ENCODE results near the gene SELENON.

The SELENON gene

DNA sequence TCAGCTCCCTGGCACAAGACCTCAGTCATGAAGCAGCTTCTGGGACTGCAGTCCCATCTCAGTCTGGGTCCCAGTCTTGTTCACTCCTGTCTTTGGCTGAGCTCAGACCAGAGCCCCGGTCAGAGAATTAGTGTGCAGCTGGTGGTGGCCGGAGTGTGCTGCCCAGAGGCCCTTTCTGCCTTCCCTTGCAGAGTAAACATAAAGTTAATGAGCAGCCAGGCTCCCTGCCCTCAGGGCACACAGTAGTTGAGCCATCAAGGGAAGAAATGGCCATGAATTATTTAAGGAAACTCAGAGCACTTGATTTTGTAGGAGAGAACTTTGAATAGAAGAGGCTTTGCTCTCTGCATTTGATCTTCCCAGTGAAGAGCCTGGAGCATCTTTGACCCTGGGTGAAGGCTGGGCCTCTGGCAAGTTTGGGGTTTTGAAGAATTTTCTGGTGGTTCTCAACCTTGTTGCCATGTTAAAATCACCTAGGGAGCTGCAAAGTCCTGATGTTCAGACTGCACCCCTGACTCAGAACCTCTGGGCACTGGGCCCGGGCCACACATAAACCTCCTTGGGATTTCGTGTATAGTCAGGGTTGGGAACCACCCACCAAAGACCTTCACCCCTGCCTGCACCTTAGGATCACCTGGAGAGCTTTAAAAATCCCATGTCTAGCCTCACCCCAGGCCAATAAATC, 26.4 kb upstream of the SELENON start:
- Histone ChIP-seq H3K4me1 (peaks cover 47 to 90% (median 76%) of the 10 kb centered on the region in 10 experiments), H3K27ac (no peak overlapping the region), H3K9me3 (replicated peaks in 1 of 11) (no peaks in the 10 kb centered on the region), H3K4me2 (peak overlapping the region in 8 of 11 experiments; percentile 70 to 82 (median 75); a peak in 15 of 22 replicates), H4K20me1 (peaks cover 0 to 41% (median 0%) of the 10 kb centered on the region in 11 experiments; a peak in 7 of 22 replicates), H3K36me3 (no peaks in the 10 kb centered on the region), H3K4me3 (no peak overlapping the region), H3K9ac (no peak overlapping the region; a peak in 1 of 22 replicates), H3K27me3 (peaks cover 0 to 63% (median 0%) of the 10 kb centered on the region in 11 experiments; a peak in 7 of 22 replicates)
- TF ChIP-seq Cebpa-rat (IDR thresholded peaks at IDR 0.05): no peak

DNA sequence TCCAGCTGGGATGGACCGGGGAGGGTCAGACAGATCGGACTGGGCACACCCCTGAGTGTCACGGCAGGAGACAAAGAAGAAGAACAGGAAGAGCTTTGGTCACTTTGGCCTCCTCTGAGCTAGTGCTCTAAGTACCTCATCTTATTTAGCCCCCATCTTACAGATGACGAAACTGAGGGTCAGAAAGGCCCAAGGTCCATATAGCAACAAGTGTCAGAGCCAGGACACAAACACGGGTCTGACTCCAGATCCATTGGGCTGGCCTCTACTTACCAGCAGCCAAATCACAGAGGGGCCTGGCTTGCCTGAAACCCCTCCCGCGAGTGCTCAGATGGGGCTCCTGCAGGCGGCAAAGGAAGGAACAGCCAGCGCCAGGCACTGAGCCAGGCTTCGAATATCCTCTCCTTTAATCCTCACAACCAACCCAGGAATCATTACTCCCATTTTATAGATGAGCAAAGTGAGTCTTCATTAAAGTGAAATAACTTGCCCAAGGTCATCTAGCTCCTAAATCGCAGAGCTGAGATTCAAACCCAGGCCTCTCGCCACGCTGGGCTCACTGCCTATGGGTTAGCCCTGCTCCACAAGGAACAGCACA, 25.7 kb upstream of the SELENON start:
- peaks cover 0 to 63% (median 0%) of the 10 kb centered on the region in 11 experiments; a peak in 7 of 22 replicates for H3K27me3 ChIP-seq
- H3K27ac ChIP-seq: peak overlapping the region in 2 of 11 experiments; percentile 16 to 37; a peak in 2 of 22 replicates

DNA sequence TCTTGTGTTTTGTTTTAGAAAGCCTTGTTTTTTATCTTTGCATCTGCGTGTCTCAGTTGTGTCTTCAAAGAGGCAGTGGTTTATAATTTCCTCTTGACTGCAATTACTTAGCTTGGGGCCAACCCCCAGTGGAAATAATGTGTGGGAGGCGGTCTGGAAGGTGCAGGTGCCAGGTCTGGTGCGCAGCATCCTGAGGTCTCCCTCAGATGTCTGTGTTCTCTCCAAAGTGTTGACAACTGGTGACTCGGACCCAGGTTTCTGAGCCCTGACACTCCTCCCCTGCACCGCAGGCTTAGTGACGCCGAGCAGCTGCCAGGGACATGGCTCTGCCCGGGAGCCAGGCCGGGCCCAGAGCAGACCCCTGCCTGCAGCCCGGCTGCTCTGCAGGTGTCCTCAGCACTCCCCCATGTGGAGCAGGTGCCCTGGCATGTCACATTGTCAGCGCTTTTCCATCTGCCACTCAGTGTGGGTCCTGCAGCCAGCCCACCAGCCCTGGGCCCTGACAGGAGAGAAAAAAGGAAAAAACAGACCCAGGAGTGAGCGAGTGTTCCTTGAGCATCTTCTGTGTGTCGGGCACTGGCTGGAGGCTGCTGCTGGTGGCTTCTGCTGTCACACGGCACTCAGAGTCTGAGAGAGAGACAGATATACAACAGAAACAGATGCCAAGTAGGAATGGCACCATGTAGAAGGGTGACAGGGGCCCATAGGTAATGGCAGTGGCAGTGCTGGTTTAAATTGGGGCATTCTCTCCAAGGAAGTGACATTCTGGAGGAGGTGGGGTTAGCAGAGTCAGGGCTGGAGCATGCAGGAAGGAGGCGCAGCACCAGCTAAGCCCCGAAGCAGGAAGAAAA, 24.8 kb upstream of the SELENON start:
- H3K36me3 ChIP-seq: no peaks in the 10 kb centered on the region
- TF ChIP-seq Cebpa-rat (IDR thresholded peaks at IDR 0.05): no peak
- peaks cover 41 to 76% (median 63%) of the 10 kb centered on the region in 10 experiments for H3K4me1 ChIP-seq
- H3K9ac ChIP-seq: peak overlapping the region in 4 of 11 experiments; percentile 1 to 41 (median 36); a peak in 5 of 22 replicates
- peak overlapping the region; percentile 66 to 82 (median 75) for H3K4me2 ChIP-seq
- H4K20me1 ChIP-seq: peaks cover 0 to 35% (median 0%) of the 10 kb centered on the region in 11 experiments; a peak in 7 of 22 replicates
- H3K9me3 ChIP-seq (replicated peaks in 1 of 11): no peaks in the 10 kb centered on the region
- H3K27ac ChIP-seq: peak overlapping the region in 4 of 11 experiments; percentile 26 to 46 (median 32); a peak in 5 of 22 replicates
- H3K4me3 ChIP-seq: 0 out of 20 replicates have a peak overlapping the region, but pooled peaks of 1 of the 10 experiments have one; percentile 16
- peaks cover 0 to 55% (median 0%) of the 10 kb centered on the region in 11 experiments; a peak in 7 of 22 replicates for H3K27me3 ChIP-seq

More for the DNA sequence above, 25.7 kb upstream of the SELENON start:
- Histone ChIP-seq H4K20me1 (peaks cover 0 to 41% (median 0%) of the 10 kb centered on the region in 11 experiments; a peak in 7 of 22 replicates), H3K4me1 (peaks cover 47 to 84% (median 71%) of the 10 kb centered on the region in 10 experiments), H3K36me3 (no peaks in the 10 kb centered on the region), H3K4me2 (peak overlapping the region; percentile 66 to 82 (median 75); a peak in 21 of 22 replicates), H3K9ac (peak overlapping the region in 3 of 11 experiments; percentile 1 to 41 (median 39); a peak in 1 of 22 replicates), H3K4me3 (no peak overlapping the region), H3K9me3 (replicated peaks in 1 of 11) (no peaks in the 10 kb centered on the region)
- TF ChIP-seq Cebpa-rat (IDR thresholded peaks at IDR 0.05): no peak

DNA sequence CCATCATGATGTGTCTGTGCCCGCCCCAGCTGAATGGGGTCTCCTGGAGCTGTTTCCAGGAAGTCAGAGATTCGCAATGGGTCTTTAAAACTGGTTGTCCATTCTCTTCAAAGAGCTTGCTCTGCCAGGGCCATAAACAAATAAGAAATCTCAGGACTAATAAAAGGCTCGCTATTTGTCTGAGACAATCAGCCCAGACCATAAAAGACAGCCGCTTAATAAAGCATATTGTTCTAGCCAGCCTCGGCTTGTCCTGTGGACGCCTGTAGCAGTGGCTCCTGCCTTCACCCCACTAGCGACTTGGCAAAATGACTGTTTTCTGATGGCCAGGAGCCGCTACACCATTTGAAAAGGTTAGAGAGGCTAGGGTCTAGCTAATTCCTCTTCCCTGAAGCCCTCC, 20.6 kb upstream of the SELENON start:
- no peak overlapping the region for H3K9ac ChIP-seq
- no peaks in the 10 kb centered on the region for H3K9me3 ChIP-seq (replicated peaks in 1 of 11)
- no peak overlapping the region for H3K4me2 ChIP-seq
- no peak for TF ChIP-seq Cebpa-rat (IDR thresholded peaks at IDR 0.05)
- H3K36me3 ChIP-seq: no peaks in the 10 kb centered on the region
- H4K20me1 ChIP-seq: peaks cover 0 to 11% (median 0%) of the 10 kb centered on the region in 11 experiments; a peak in 5 of 22 replicates
- peaks cover 0 to 16% (median 0%) of the 10 kb centered on the region in 11 experiments; a peak in 5 of 22 replicates for H3K27me3 ChIP-seq
- peaks cover 17 to 34% (median 26%) of the 10 kb centered on the region in 10 experiments for H3K4me1 ChIP-seq
- no peak overlapping the region for H3K4me3 ChIP-seq
- no peak overlapping the region for H3K27ac ChIP-seq

DNA sequence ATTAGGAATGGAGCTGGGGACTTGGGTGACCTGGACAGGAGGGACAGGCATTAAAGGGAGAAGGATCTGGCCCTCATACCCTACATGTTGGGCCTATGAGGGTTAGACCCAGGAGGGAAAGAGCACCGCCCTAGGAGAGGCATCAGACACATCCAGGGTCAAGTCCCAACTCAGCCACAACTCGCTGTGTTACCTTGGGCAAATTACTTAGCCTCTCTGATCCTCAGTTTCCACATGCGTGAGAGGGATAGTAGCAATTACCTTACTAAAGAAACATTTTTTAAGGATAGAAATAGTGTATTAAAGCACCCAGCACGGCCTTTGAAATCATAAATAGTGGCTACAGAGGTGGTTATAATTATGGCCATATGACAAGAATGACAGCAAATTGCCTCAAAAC, 20.1 kb upstream of the SELENON start:
- Histone ChIP-seq H3K4me2 (no peak overlapping the region), H3K9ac (no peak overlapping the region), H3K9me3 (replicated peaks in 1 of 11) (no peaks in the 10 kb centered on the region), H3K4me3 (no peak overlapping the region), H3K27me3 (peaks cover 0 to 11% (median 0%) of the 10 kb centered on the region in 11 experiments; a peak in 4 of 22 replicates), H3K36me3 (no peaks in the 10 kb centered on the region), H3K4me1 (peaks cover 12 to 29% (median 21%) of the 10 kb centered on the region in 10 experiments), H4K20me1 (peaks cover 0 to 8% (median 0%) of the 10 kb centered on the region in 11 experiments; a peak in 5 of 22 replicates), H3K27ac (no peak overlapping the region)
- TF ChIP-seq Cebpa-rat (IDR thresholded peaks at IDR 0.05): no peak

DNA sequence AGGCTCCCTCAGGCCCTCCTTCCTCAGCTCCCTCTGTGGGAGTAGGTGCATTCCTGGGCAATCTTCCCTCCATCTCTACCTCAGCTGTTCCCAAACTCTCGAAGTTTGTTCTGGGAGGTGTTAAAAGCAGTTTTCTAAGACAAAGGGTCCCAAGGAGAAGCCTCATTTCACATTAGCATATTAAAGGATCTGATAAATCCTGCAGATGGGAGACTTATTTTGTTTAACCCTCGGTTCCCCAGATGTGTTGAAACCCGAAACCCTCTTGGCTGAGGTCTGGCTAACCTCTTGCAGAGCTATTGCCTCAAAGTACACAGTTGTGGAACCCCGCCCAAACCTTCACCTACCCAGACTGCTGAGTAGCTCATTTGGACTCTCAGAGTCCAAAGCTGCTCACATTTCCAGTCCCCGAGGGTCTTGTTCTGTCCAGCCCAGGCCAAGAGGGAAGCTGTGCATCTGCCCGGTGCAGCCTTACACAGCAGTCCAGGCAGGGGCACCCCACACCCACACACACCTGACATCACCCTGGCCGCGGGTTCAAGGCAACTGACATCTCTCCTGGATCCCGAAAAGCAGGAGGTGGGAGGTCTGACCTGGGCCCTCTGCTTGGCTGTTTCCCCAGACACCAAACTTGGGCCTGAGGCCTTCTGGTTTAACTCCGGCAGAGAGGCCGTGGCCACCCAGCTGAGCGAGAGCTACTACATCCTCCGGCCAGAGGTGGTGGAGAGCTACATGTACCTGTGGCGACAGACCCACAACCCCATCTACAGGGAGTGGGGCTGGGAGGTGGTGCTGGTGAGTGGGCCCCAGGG, 19.5 kb upstream of the SELENON start:
- H3K27ac ChIP-seq: no peak overlapping the region

DNA sequence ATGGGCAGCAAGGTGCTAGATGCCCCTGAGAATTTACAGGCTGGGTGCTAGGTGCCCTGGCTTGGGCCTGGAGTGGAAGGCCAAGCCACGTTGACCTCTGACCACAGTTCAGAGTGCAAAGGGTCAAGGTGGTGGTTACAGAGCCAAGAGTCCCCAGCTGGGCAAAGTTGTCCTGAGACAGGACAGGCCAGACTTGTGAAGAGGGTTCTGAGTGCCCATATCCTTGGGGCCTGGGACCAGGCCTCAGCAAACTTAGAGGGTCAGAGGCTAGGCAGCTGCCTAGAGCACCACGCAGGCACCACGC, 18.9 kb upstream of the SELENON start:
- peaks cover 4 to 17% (median 9%) of the 10 kb centered on the region in 10 experiments; a peak in 18 of 20 replicates for H3K4me1 ChIP-seq
- no peak overlapping the region for H3K9ac ChIP-seq
- H4K20me1 ChIP-seq: peaks cover 0 to 4% (median 0%) of the 10 kb centered on the region in 11 experiments; a peak in 1 of 22 replicates
- no peaks in the 10 kb centered on the region for H3K9me3 ChIP-seq (replicated peaks in 1 of 11)
- TF ChIP-seq Cebpa-rat (IDR thresholded peaks at IDR 0.05): no peak
- no peak overlapping the region for H3K4me3 ChIP-seq
- H3K27ac ChIP-seq: no peak overlapping the region
- no peaks in the 10 kb centered on the region for H3K36me3 ChIP-seq
- no peaks in the 10 kb centered on the region for H3K27me3 ChIP-seq
- no peak overlapping the region for H3K4me2 ChIP-seq

More for the DNA sequence above, 19.5 kb upstream of the SELENON start:
- Histone ChIP-seq H3K4me2 (no peak overlapping the region), H3K9me3 (replicated peaks in 1 of 11) (no peaks in the 10 kb centered on the region), H3K9ac (no peak overlapping the region), H3K4me3 (no peak overlapping the region), H3K36me3 (no peaks in the 10 kb centered on the region), H3K27me3 (peaks cover 0 to 5% (median 0%) of the 10 kb centered on the region in 11 experiments; a peak in 4 of 22 replicates), H3K4me1 (peaks cover 8 to 22% (median 14%) of the 10 kb centered on the region in 10 experiments), H4K20me1 (peaks cover 0 to 4% (median 0%) of the 10 kb centered on the region in 11 experiments; a peak in 2 of 22 replicates)
- no peak for TF ChIP-seq Cebpa-rat (IDR thresholded peaks at IDR 0.05)

Data from BLaER1 treated with 17β-estradiol and CSF1 and Interleukin-3, amounts not matched to agents 10 nM and 100 nM (cell line).